ENCODE results near the gene PRKD2.

DNA sequence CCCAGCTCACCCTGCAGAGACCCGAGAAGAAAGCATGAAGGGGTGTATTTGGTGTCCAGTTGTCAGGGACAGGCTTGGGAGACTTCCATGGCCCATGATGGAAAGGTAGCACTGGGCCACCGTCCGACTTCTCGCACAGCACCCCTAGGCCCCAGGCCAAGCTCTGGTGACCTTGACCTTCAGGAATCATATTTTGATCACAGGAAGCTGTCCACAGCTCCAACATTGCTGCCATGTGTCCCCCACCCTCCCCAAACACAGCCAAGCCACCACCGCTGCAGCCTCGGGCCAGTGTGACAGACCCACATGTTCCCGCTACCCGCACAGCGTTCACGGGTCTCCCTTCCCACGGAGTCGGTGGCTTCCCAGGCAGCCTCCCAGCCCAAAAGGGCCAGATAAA lies 91.2 kb downstream of the PRKD2 start:
- TF ChIP-seq POLR2A (IDR thresholded peaks at IDR 0.05), result no peak
- TF ChIP-seq, protein P1, sequence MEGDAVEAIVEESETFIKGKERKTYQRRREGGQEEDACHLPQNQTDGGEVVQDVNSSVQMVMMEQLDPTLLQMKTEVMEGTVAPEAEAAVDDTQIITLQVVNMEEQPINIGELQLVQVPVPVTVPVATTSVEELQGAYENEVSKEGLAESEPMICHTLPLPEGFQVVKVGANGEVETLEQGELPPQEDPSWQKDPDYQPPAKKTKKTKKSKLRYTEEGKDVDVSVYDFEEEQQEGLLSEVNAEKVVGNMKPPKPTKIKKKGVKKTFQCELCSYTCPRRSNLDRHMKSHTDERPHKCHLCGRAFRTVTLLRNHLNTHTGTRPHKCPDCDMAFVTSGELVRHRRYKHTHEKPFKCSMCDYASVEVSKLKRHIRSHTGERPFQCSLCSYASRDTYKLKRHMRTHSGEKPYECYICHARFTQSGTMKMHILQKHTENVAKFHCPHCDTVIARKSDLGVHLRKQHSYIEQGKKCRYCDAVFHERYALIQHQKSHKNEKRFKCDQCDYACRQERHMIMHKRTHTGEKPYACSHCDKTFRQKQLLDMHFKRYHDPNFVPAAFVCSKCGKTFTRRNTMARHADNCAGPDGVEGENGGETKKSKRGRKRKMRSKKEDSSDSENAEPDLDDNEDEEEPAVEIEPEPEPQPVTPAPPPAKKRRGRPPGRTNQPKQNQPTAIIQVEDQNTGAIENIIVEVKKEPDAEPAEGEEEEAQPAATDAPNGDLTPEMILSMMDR (IDR thresholded peaks at IDR 0.05), result no peak
